HFFc6 (cell line): ENCODE data around the gene FBXO10. TPM values are rescaled to one million over a fixed set of nuclear protein-coding genes. Genes with fewer than 3 reads are reported as not detected.

Source experiments
- DNase-seq: peaks from one replicate; pipeline ENCODE4 v3.0.0-alpha.2; 2018
- H3K27ac Mint-ChIP-seq: 2 replicates; pipeline ENCODE4 v1.8.0; 2020; ENCODE audit warnings: mild to moderate bottlenecking, mixed read lengths
- H3K27me3 Mint-ChIP-seq: 2 replicates; pipeline ENCODE4 v1.8.0; 2021; ENCODE audit warnings: mild to moderate bottlenecking, moderate library complexity, mixed read lengths; ENCODE audit not compliant: insufficient read depth
- H3K36me3 Mint-ChIP-seq: 2 replicates; pipeline ENCODE4 v1.8.0; 2021; ENCODE audit warnings: low read depth, mixed read lengths
- H3K4me1 Mint-ChIP-seq: 2 replicates; pipeline ENCODE4 v1.8.0; 2020; ENCODE audit warnings: low read depth, mixed read lengths
- H3K4me3 Mint-ChIP-seq: 2 replicates; pipeline ENCODE4 v1.8.0; 2020; ENCODE audit warnings: mild to moderate bottlenecking, moderate library complexity, mixed read lengths
- H3K9me3 Mint-ChIP-seq: 2 replicates; pipeline ENCODE4 v1.8.0; 2020; ENCODE audit warnings: mild to moderate bottlenecking, mixed read lengths
- CTCF ChIP-seq: fragments of 200-600 bp; sonication (generic); IDR thresholded peaks from 2 replicates; pipeline ENCODE4 v1.5.0; 2021; ENCODE audit warnings: antibody characterized with exemption, mild to moderate bottlenecking
- total RNA-seq, 6 experiments: library from RNA; stranded (reverse); fragmentation: NEBNext Ultra II Directional; extraction: Animal tissue kit (Norgen Biotek cat#: 25700); gene quantifications; 2 replicates in 1 of 6; 3 replicates in 5 of 6; pipeline ENCODE4 v1.2.3, GENCODE V29; 2021

The FBXO10 gene
- total RNA-seq, 6 experiments from 2014 or later: 6.0 to 8.9 (median 7.0) TPM

GRCh38 chr9:37564916-37565315, 11.3 kb downstream of the FBXO10 start:
- Mint-ChIP-seq H3K27me3 (no peaks in the 10 kb centered on the region), H3K27ac (no peak overlapping the region), H3K9me3 (no peaks in the 10 kb centered on the region), H3K4me1 (peaks cover 9% of the 10 kb centered on the region; the same call in 1 of the 2 replicates), H3K36me3 (peaks cover 20% of the 10 kb centered on the region; the same call in 1 of the 2 replicates), H3K4me3 (no peak overlapping the region)
- DNase-seq: no peak
- TF ChIP-seq CTCF: no peak

GRCh38 chr9:37563806-37564513, 12.2 kb downstream of the FBXO10 start:
- H3K4me3 Mint-ChIP-seq: no peak overlapping the region
- H3K9me3 Mint-ChIP-seq: no peaks in the 10 kb centered on the region
- no peak for DNase-seq
- no peak overlapping the region for H3K27ac Mint-ChIP-seq
- H3K4me1 Mint-ChIP-seq: peaks cover 9% of the 10 kb centered on the region; the same call in 1 of the 2 replicates
- TF ChIP-seq CTCF: no peak
- H3K36me3 Mint-ChIP-seq: peaks cover 20% of the 10 kb centered on the region; the same call in 1 of the 2 replicates
- no peaks in the 10 kb centered on the region for H3K27me3 Mint-ChIP-seq

- Mint-ChIP-seq H3K9me3 (no peaks in the 10 kb centered on the region), H3K36me3 (peaks cover 20% of the 10 kb centered on the region; the same call in 1 of the 2 replicates), H3K4me3 (no peak overlapping the region), H3K27me3 (no peaks in the 10 kb centered on the region), H3K27ac (no peak overlapping the region), H3K4me1 (peaks cover 9% of the 10 kb centered on the region; the same call in 1 of the 2 replicates)
- TF ChIP-seq CTCF: no peak
- DNase-seq: no peak
These were observed 13.4 kb downstream of the FBXO10 start for GRCh38 chr9:37562826-37563225.

- no peak for DNase-seq
- H3K4me1 Mint-ChIP-seq: peaks cover 9% of the 10 kb centered on the region; the same call in 1 of the 2 replicates
- H3K4me3 Mint-ChIP-seq: no peak overlapping the region
- H3K9me3 Mint-ChIP-seq: no peaks in the 10 kb centered on the region
- H3K27me3 Mint-ChIP-seq: no peaks in the 10 kb centered on the region
- no peak overlapping the region for H3K27ac Mint-ChIP-seq
- peaks cover 20% of the 10 kb centered on the region; the same call in 1 of the 2 replicates for H3K36me3 Mint-ChIP-seq
- TF ChIP-seq CTCF: no peak
These were observed 14.5 kb downstream of the FBXO10 start for GRCh38 chr9:37561682-37562081.

- no peak for DNase-seq
- peaks cover 19% of the 10 kb centered on the region for H3K4me1 Mint-ChIP-seq
- no peaks in the 10 kb centered on the region for H3K27me3 Mint-ChIP-seq
- H3K9me3 Mint-ChIP-seq: no peaks in the 10 kb centered on the region
- no peak for TF ChIP-seq CTCF
- no peak overlapping the region for H3K27ac Mint-ChIP-seq
- H3K4me3 Mint-ChIP-seq: no peak overlapping the region
- H3K36me3 Mint-ChIP-seq: peaks cover 12% of the 10 kb centered on the region; the same call in 1 of the 2 replicates
These were observed 16.2 kb downstream of the FBXO10 start for GRCh38 chr9:37559855-37560592.
